ENCODE results near the gene NR4A1. TPM values are rescaled to one million over a fixed set of nuclear protein-coding genes. Genes with fewer than 3 reads are reported as not detected.

NR4A1 gene
- total RNA-seq, 1 donor from 2014 or later = 24.2 TPM

- intact Hi-C loops (cut with micrococcal nuclease) = loop anchor here (5.0 kb wide), 1 partner anchor 685 kb away; no protein-coding TSS in a partner anchor
- H3K27me3 Mint-ChIP-seq = no peaks in the 10 kb centered on the region
These were observed 1.4 kb downstream of the NR4A1 start for GRCh38 chr12:52052468-52053186.

DNA sequence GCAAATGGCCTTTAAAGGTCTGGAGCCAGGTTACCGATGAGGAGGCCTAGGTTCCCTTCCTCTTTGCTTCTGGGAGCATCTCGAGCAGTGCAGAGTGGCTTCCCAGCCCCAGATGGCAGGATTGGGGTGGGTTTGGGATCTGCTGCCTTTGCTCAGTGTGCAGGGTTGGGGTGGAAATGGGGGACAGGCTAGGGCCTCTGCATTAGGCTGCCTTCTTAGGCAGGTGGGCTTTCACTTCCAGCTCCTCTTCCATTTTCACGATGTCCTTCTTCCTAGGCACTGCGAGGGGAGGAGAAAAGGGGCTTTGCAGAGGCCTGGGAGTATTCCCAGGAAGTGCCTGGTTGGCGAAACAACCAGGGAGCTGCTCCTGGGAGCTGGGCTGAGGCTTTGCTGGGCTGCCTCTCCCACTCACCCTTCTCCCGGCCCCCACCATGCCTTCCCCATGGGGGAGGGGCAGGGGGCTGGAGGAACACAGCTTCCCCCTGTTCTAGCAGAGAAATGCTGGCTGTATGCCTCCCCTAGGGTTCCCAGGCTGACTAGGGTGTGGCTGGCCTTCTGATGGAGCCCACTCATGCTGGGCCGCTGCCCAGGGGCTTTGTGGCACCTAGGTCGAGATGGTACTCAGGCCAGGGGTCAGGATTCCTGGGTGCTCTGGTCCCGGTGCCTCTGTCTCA is 2.4 kb downstream of the NR4A1 start:
- no peak for ATAC-seq (ENCODE audit: low read depth)
- H3K27me3 Mint-ChIP-seq = no peaks in the 10 kb centered on the region
- ChIA-PET POLR2A (interaction anchor here (0.5 to 5.1 kb wide), 2 partner anchors 17 to 47 kb away, joined by 3 to 99 read pairs; partner anchors contain the start of genes ATG101 and TAMALIN), CTCF (interaction anchor here (3.5 kb wide), 1 partner anchor 29 kb away, joined by 51 read pairs; no protein-coding TSS in a partner anchor)
- peaks cover 53% of the 10 kb centered on the region for H3K36me3 Mint-ChIP-seq (ENCODE audit: low read depth)
- no peaks in the 10 kb centered on the region for H3K9me3 Mint-ChIP-seq
- TF ChIP-seq, protein P1, sequence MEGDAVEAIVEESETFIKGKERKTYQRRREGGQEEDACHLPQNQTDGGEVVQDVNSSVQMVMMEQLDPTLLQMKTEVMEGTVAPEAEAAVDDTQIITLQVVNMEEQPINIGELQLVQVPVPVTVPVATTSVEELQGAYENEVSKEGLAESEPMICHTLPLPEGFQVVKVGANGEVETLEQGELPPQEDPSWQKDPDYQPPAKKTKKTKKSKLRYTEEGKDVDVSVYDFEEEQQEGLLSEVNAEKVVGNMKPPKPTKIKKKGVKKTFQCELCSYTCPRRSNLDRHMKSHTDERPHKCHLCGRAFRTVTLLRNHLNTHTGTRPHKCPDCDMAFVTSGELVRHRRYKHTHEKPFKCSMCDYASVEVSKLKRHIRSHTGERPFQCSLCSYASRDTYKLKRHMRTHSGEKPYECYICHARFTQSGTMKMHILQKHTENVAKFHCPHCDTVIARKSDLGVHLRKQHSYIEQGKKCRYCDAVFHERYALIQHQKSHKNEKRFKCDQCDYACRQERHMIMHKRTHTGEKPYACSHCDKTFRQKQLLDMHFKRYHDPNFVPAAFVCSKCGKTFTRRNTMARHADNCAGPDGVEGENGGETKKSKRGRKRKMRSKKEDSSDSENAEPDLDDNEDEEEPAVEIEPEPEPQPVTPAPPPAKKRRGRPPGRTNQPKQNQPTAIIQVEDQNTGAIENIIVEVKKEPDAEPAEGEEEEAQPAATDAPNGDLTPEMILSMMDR (IDR thresholded peaks at IDR 0.05) = no peak
- H3K4me1 Mint-ChIP-seq = peaks cover 42% of the 10 kb centered on the region
- H3K4me3 Mint-ChIP-seq = peak overlapping the region; percentile 32
- no peak overlapping the region for H3K27ac Mint-ChIP-seq
- intact Hi-C loops (cut with micrococcal nuclease) = loop anchor here (5.0 kb wide), 1 partner anchor 686 kb away; no protein-coding TSS in a partner anchor
- DNase-seq = no peak

More at GRCh38 chr12:52052468-52053186, 1.4 kb downstream of the NR4A1 start:
- Mint-ChIP-seq H3K36me3 (ENCODE audit: low read depth) (peaks cover 44% of the 10 kb centered on the region), H3K4me1 (peaks cover 42% of the 10 kb centered on the region), H3K4me3 (peak overlapping the region; percentile 92), H3K27ac (peak overlapping the region; percentile 95), H3K9me3 (no peaks in the 10 kb centered on the region)
- ATAC-seq (ENCODE audit: low read depth) (no peak), DNase-seq (no peak)
- TF ChIP-seq, protein P1 (IDR thresholded peaks at IDR 0.05) = no peak
- ChIA-PET CTCF (interaction anchor here (1.1 to 3.5 kb wide), 2 partner anchors 20 to 28 kb away, joined by 3 to 51 read pairs; no protein-coding TSS in a partner anchor), POLR2A (interaction anchor here (2.4 to 5.1 kb wide), 4 partner anchors 18 to 29 kb away, joined by 18 to 99 read pairs (median 72); partner anchors contain the start of gene ATG101)

DNA sequence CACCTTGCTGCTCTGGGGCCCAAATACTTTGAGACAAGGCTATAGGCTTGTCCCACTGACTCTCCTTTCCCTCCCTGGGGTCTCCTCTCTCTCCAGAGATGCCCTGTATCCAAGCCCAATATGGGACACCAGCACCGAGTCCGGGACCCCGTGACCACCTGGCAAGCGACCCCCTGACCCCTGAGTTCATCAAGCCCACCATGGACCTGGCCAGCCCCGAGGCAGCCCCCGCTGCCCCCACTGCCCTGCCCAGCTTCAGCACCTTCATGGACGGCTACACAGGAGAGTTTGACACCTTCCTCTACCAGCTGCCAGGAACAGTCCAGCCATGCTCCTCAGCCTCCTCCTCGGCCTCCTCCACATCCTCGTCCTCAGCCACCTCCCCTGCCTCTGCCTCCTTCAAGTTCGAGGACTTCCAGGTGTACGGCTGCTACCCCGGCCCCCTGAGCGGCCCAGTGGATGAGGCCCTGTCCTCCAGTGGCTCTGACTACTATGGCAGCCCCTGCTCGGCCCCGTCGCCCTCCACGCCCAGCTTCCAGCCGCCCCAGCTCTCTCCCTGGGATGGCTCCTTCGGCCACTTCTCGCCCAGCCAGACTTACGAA is 3.1 kb downstream of the NR4A1 start:
- CTCF ChIA-PET = interaction anchor here (1.9 kb wide), 1 partner anchor 29 kb away, joined by 7 read pairs; no protein-coding TSS in a partner anchor
- ATAC-seq (ENCODE audit: low read depth) = no peak
- H3K4me1 Mint-ChIP-seq = peaks cover 39% of the 10 kb centered on the region
- intact Hi-C loops (cut with micrococcal nuclease) = loop anchor here (5.0 kb wide), 1 partner anchor 687 kb away; no protein-coding TSS in a partner anchor
- TF ChIP-seq, protein P1 (IDR thresholded peaks at IDR 0.05) = no peak
- H3K27me3 Mint-ChIP-seq = no peaks in the 10 kb centered on the region
- no peak for DNase-seq
- no peak overlapping the region for H3K27ac Mint-ChIP-seq
- no peak overlapping the region for H3K4me3 Mint-ChIP-seq
- POLR2A ChIA-PET = interaction anchor here (0.5 to 5.1 kb wide), 3 partner anchors 16 to 48 kb away, joined by 3 to 99 read pairs (median 3); partner anchors contain the start of genes ATG101 and TAMALIN
- H3K9me3 Mint-ChIP-seq = no peaks in the 10 kb centered on the region
- peaks cover 58% of the 10 kb centered on the region for H3K36me3 Mint-ChIP-seq (ENCODE audit: low read depth)

GRCh38 chr12:52054833-52055730 is 3.8 kb downstream of the NR4A1 start:
- no peak overlapping the region for H3K27ac Mint-ChIP-seq
- POLR2A ChIA-PET = interaction anchor here (0.7 to 5.1 kb wide), 2 partner anchors 16 to 19 kb away, joined by 3 to 99 read pairs; partner anchors contain the start of gene ATG101
- ATAC-seq (ENCODE audit: low read depth) (no peak), DNase-seq (no peak)
- no peaks in the 10 kb centered on the region for H3K27me3 Mint-ChIP-seq
- no peaks in the 10 kb centered on the region for H3K9me3 Mint-ChIP-seq
- CTCF ChIA-PET = interaction anchor here (1.1 to 1.9 kb wide), 2 partner anchors 22 to 30 kb away, joined by 3 to 7 read pairs; no protein-coding TSS in a partner anchor
- H3K36me3 Mint-ChIP-seq (ENCODE audit: low read depth) = peaks cover 65% of the 10 kb centered on the region
- peaks cover 32% of the 10 kb centered on the region for H3K4me1 Mint-ChIP-seq
- TF ChIP-seq, protein P1 (IDR thresholded peaks at IDR 0.05) = no peak
- intact Hi-C loops (cut with micrococcal nuclease) = loop anchor here (5.0 kb wide), 1 partner anchor 688 kb away; no protein-coding TSS in a partner anchor
- no peak overlapping the region for H3K4me3 Mint-ChIP-seq
